Skin epidermis (tissue), 12 donors: ENCODE data around the gene GINS2.

Source experiments
- H3K27ac ChIP-seq, 21 experiments: fragments of 200-600 bp; sonication (generic) in 11 of 21; one replicate each; pipeline ENCODE4 v1.5.0; 2020; ENCODE audit warnings: mild to moderate bottlenecking in 3 of 21, inconsistent platforms in 2 of 21, moderate library complexity in 2 of 21
- H3K4me3 ChIP-seq, 7 experiments: fragments of 200-600 bp; sonication (generic) in 2 of 7; one replicate each; pipeline ENCODE4 v1.5.0; 2020; ENCODE audit warnings: inconsistent platforms in 2 of 7, mild to moderate bottlenecking in 2 of 7, moderate library complexity in 1 of 7

GINS2 gene

DNA sequence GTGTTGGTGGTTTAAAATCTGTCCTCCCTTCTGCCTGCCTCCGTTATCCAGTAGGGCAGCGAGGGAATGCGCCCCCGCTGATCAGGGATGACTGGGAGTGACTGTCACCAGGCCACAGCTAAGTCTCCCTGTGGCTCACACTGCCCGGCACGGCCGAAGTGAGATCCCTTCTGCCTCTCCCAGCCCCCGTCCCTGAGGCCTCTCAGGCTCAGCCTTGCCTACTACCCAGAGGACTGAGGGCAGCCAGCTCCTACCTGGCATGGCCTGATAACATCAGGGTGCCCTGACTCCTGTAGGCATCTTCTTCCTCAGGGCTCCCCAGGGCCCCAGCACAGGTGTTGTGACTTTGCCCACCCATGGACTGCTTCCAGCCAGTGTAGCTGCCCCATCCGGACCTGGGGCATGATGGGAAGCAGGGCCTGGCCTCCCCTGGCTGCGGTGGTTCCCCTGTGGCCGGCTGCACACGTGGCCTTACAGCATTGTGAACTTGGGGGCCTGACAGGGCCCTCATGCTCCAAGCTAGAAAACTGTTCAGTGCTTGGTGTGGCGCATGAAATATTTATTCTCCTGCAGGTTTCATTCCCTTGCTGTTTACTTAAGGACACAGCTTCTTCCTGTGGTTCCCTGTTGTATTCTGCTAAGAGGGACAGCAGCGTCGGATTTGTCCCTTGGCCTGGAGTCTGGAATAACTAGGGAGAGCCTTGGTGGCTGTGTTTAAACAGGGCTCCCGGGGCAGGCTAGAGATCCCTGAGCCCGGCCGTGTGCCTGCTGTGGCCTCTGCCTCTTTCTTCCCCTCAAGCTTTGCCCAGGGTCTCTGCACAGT is 30.0 kb downstream of the GINS2 start:
- no peak overlapping the region for H3K27ac ChIP-seq
- H3K4me3 ChIP-seq, result no peak overlapping the region

DNA sequence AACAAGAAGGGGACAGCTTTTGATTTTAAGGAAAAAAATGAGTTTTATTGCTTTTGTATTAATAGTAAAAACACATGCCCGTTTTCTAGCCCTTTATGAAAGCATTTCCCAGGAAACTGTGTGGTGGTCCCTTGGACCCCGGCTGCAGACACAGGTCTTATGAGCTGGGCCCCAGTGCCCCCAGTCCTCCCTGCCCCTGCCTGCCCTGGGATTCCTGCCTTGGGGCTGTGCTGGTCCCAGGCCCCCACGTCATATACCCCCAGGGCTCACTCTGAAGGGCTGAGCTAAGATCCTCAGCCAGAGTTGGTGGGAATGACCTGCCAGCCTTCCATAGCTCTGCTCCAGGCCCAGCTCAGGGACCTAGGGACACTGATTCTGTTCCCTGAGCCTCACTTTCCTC is 30.8 kb downstream of the GINS2 start:
- no peak overlapping the region for H3K27ac ChIP-seq
- no peak overlapping the region for H3K4me3 ChIP-seq

DNA sequence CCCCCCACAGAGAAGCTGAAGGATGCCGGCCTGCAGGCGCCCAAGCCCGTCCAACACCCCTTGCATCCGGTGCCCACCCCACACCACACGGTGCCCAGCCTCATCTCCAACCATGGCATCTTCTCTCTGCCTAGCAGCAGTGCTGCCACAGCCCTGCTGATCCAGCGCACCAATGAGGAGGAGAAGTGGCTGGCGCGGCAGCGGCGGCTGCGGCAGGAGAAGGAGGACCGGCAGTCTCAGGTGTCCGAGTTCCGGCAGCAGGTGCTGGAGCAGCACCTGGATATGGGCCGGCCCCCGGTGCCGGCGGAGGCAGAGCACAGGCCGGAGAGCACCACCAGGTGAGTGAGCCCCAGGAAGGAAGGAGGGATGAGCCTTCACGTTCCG is 31.5 kb downstream of the GINS2 start:
- Histone ChIP-seq H3K4me3 (no peak overlapping the region), H3K27ac (no peak overlapping the region)

DNA sequence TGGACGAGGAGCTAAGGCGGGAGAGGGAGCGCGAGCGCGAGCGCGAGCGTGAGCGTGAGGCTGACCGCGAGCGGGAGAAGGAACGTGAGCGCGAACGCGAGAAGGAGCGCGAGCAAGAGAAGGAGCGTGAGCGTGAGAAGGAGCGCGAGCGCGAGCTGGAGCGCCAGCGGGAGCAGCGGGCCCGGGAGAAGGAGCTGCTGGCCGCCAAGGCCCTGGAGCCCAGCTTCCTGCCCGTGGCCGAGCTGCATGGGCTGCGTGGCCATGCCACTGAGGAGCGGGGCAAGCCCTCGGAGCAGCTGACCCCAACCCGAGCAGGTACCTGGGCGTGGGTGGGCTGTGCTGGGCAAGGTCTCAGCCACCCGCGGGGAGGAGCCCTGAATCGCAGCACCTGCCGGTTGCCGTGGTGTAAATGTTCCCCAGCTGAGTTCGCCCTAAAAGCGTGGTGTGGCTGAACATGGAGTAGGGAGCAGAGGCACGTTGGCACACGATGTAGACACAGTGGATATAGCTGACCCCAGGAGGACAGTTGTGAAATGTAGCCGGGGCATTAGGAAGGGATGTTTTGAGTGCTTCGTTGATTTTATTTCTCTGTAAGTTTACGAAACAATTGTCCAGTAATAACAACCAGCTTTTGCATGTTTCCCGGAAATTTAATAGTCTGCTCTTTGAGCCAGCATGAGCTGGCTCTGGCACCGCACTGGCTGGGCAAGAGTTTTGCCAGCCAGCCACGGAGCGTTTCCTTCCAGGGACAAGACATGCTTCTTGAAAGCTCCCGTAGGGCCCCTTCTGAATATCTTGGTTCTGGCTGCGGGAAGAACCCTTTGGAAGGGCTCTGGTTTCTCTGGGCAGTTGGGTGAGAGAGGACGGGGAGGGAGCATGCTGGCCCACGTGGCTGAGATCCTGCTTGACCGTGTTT is 32.1 kb downstream of the GINS2 start:
- no peak overlapping the region for H3K4me3 ChIP-seq
- no peak overlapping the region for H3K27ac ChIP-seq

DNA sequence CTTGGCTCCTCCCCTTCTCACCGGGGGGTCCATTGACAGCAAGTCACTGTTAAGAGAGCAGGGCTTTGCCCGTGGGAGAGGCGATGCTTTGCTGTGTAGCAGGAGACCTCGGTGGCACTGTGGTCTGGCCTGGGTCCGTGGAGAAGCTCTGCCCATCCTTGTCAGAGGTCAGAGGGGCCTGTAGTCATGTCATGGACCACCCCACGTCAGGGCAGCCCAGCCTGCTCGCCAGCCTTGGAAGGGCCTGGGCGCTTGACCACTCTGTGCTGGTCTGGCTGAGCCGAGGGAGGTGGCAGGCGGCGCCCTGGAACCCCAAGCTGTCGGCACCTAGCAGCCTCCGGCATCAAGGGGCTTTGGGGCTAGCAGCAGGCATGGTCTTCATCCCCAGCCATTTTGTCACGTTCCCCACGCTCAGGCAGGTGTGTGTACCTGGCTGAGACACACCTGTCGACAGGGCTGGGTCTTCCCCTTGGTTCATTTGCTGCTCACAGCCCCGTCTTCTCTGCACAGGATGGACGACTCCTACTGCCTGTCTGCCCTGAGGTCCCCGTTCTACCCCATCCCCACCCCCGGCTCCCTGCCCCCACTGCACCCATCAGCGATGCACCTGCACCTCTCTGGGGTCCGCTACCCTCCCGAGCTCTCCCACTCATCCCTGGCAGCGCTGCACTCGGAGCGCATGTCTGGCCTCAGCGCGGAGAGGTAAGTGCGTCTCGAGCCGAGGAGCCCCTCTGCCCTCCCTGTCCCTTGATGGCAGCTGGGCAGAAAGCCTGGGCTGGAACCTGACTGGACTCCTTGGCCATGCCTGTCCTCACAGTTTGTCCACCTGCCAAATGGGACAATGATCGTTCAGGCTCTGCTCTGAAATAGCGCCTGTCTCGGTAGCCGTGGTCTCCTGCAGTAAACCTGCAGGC is 33.3 kb downstream of the GINS2 start:
- Histone ChIP-seq H3K27ac (no peak overlapping the region), H3K4me3 (no peak overlapping the region)

DNA sequence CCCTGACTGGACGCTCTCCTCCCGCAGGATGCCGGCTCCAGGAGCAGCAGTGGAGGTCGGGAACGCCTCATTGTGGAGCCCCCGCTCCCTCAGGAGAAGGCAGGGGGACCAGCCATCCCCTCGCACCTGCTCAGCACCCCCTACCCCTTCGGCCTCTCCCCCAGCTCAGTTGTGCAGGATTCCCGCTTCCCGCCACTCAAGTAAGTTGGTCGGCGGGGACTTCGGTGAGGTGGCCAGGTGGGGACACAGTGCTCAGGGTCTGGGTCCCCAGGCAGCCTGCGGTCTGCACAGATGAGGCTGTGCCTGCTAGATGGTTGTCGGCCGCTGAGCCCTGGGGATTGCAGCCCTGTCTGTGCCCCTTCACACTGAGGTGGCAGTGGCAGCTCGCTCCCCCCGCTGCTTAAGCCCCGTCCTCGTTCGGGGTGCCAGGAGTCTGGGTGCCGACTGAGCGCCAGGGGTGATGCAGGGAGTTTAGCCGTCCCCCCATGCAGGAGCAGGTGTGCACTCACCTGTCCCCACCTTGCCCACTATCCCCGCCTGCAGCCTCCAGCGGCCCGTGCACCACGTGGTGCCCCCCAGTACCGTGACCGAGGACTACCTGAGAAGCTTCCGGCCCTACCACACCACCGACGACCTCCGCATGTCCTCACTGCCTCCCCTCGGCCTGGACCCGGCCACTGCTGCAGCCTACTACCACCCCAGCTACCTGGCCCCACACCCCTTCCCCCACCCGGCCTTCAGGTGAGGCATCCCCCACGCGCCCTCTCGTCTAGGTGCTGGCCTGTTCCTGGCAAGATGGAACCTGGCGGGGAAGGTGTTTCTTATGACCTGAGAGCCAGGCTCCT is 34.3 kb downstream of the GINS2 start:
- no peak overlapping the region for H3K27ac ChIP-seq
- H3K4me3 ChIP-seq, result no peak overlapping the region

DNA sequence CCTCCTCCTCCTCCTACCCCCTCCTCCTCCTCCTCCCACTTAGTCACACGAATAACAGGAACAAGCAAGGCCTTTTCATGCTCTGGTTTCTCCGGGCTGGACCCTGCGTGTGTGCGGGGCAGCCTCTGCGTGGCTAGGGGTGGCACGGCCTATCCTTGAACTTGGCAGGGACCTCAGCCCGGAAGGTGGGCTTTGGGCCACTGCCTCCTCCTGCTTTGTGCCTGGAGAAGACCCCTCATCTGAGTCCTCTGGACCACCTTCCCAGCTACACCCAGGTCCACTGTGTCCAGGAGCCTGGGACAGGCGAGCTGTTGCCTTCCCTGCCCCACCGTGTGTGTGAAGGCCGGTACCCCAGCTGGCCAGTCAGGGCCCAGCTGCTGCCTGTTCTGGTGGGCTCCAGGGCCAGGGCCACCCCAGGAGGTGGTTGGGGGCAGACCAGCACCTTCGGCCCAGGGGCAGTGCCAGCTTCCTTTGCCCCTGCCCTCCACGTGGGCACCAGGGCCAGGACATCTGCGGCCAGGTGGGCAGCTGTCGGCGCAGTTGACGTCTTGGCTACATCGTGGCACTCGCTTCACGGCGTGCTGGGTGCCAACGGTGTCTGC is 35.4 kb downstream of the GINS2 start:
- no peak overlapping the region for H3K4me3 ChIP-seq
- H3K27ac ChIP-seq, result peak overlapping the region in 10 of 21 experiments; percentile 13 to 69 (median 60)

DNA sequence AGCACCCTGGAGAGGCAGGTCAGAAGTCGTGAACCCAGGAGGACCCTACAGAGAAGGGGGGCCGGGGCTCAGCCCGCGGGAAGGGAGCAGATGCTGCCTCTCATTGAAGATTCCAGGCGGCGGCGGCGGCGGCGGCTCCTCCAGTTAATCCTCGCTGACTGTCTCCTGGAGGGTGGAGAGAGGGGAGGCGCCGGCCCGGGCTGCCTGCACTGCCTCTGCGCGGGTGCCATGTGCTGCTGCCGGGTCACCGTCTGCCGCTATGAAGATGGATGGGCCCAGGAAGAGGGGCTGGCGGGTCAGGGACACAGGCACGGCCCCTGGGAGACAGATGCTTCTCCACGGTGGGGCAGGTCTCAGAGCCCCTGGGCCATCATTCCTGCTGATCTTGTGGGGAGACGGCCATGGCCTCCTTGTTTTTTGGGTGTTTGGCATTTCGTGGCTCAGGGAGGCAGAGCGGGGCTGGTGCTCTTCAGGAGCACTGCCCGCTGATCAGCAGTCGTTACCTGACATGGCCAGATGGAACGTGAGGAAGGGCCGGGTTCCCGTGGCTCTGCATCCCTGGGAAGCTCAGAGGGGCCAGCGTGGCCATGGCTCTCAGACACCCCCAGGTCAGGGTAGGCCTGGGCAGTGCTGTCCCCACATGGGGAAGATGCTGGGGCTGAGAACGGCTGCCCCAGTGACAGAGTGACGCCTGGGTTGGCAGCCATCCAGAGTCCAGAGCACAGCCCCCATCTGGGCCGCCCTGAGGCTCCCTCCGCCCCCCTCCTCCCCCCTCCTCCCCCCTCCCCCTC is 36.1 kb downstream of the GINS2 start:
- no peak overlapping the region for H3K4me3 ChIP-seq
- peak overlapping the region in 7 of 21 experiments; percentile 8 to 75 (median 33) for H3K27ac ChIP-seq

DNA sequence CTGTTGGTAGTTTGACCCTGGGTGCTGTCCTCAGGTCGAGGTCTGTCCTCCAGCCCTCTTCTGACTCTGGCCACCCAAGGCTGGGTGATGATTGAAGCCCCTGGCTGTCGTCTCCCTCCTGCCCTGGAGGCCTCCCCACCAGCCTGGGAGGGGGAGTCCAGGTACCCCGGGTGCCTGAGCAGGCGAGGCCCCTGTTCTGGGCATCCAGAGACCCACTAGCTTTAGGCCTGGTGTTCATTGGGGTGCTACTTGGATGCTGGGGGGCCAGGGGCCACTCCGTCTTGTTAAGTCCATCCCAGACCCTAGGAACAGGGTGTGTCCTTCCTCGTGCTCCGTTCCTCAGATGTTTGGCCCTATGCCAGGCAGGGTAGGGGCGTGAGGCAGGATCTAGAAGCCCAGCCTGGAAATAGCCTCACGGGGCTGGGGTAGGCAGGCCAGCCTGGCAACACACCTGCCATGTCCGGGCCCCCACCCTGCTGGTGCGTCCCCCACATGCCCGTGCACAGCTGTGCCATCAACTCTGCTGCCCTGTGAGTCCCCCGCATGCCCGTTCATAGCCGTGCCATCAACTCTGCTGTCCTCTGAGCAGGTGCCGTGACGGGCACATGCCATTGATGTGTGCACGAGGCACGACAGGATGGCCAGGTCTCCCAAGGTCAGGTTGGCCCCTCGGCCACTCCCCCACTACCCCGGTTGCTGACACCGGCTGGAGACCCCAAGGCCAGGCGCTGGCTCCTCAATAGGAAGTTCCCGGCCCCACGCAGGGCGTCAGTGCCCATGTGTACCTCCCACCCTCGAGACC is 36.9 kb downstream of the GINS2 start:
- H3K4me3 ChIP-seq, result no peak overlapping the region
- H3K27ac ChIP-seq, result peak overlapping the region in 3 of 21 experiments; percentile 25 to 75 (median 28)

DNA sequence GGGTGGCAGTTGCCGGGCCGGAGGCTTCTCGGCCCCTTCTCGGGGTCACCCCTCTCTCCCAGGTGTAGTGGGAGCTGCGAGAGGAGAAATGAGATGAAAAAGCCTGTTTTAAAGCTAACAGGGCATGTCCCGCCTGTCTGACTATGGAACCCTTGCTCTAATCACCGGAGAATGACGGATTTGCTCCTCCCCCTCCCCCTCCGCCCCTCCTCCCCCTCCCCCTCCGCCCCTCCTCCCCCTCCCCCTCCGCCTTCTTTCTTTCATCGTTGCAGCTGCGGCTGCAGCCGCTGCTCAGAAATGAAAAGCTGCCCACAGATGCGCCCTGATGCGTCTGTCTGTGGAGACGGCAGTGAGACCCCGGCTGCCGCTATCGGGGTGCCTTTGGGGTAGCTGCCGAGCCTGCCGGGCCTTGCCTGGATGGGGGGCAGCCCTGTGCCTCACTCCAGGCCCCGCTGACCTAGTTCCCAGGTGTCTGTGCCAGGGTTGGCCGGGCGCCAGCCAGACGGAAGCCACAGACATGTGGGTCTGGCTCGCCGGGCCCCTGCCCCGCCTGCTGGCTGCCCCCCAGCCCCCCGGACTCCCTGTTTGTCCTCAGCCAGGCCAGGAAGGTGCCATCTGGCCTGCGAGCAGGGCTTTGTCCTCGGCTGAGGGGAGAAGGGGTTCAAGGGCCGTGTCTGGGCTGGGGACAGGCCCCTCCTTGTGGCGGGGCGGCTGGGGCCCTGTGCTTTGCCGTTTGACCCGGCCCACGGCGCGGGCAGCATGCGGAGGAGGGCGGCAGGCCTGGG is 37.7 kb downstream of the GINS2 start:
- Histone ChIP-seq H3K27ac (peak overlapping the region in 2 of 21 experiments; percentile 6 to 28), H3K4me3 (no peak overlapping the region)

DNA sequence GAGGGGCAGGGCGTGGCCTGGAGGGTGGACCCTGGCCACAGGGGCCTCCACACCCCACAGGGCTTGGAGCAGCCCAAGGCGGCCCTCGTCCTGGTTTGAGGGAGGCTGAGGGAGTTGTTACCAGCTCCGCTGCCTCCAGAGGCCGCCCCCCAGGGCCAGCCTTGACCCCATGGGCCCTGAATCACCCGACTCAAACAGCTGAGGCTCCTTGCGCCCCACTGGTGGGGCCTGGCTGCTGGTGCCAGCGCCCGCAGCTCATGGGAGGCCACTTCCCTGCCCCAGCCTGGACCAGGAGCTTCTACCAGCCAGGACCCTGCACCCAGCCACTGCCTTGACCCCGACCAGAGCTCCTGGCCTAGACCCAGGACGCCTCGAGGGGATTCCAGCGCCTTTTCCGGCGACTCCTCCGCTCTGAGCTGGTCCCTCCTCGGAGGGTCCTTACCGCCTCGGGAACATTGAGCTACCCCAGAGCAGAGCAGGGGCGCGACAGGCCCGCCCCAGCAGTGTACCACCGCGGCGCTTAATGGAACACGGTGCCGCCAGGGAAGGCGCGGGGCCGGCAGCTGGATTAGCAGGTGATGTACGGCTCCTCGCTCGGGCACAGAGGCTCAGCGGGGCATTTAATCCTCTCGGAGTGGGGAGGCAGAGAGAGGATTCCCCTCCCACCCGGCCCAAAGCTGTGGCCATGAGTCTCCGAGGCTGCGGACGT is 38.5 kb downstream of the GINS2 start:
- H3K4me3 ChIP-seq, result no peak overlapping the region
- no peak overlapping the region for H3K27ac ChIP-seq

DNA sequence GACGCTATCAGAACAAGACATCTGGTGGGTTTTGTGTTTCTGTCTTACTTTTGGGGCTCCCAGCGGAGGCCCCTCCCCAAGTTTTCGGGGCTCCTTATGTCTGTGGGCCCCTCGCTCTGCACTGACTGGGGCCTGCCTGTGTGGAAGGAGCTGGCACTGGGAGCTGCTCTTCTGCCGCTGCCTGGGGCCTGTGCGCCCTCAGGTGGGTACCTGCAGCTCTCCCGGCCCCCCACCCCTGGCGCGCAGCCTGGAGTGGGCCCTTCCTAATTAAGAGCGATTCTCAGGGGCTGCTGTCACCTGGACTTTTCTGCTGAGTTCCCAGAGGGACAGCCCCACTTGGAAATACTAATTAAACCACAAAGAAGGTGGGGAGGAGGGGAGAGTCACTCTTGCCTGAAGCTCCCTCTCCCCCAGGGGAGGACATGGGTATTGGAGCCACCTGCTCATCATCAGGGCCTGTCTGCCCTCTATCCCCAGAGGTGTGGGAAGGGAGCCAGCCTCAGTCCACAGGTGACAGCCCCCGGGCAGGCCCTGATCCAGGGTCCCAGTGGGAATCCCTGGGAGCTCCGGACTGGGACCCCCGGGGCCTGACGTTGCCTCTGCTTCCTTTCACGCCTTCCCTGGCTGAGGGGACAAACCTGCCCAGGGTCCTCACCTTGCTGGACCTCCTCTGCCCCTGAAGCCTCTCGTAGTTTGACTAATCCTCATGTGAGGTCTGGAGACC is 39.2 kb downstream of the GINS2 start:
- Histone ChIP-seq H3K27ac (no peak overlapping the region), H3K4me3 (no peak overlapping the region)

DNA sequence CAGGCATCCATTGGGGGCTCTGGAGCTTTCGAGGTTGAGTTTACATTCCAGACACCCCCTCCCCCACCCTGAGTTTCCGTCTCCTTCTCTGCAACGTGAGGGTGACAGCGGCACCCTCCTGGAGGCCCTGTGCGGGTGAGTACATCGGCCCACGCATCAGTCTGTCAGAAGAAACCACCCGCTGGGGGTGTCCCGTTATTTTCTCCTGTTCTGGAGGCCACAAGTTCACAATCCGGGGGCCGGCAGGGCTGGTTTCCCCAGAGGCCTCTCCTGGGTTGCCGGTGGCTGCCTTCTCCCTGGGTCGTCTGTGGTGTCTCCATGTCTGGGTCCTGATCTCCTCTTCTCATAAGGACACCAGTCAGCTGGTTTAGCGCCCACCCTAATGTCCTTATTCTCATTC is 39.9 kb downstream of the GINS2 start:
- Histone ChIP-seq H3K27ac (no peak overlapping the region), H3K4me3 (no peak overlapping the region)

DNA sequence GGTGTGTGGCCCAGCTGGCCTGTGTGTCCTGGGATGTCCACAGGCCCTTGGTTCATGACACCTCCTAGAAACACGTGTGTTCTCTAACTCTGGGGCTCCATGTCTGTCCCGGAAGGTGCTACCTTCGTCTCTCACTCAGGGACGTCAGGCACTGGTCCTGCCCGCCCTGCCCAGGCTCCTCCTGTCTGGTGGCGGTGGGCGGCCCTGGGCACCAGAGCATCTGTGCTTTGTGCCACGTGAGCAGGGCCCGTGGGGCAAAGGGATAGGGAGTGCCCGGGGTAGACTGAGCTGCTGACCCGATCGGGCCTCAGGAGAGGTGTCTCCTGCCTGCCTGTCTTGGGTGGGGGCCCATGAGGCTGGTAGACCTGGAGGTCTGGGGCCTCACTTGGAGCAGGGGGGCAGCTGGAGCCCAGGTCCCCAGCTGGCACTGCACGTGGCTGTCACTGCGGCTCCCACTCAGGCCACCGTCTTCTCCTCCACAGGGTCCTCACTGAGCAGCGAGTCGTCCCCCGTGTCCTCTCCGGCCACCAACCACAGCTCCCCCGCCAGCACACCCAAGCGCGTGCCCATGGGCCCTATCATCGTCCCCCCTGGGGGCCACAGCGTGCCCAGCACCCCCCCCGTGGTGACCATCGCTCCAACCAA is 40.6 kb downstream of the GINS2 start:
- H3K27ac ChIP-seq, result no peak overlapping the region
- H3K4me3 ChIP-seq, result no peak overlapping the region
